H1 (cell line): ENCODE data around the gene APPL2. TPM values are rescaled to one million over a fixed set of nuclear protein-coding genes. Genes with fewer than 3 reads are reported as not detected.

Experiments used
- CTCF ChIA-PET: fragments of 300-600 bp; sonication (Branson Sonifier 250); formaldehyde crosslinking; loops from one replicate; lab custom pipeline; 2021; ENCODE audit not compliant: partially characterized antibody; lab: Charles Lee
- POLR2A ChIA-PET: fragments of 300-600 bp; sonication (Branson Sonifier 250); formaldehyde crosslinking; loops from one replicate; lab custom pipeline; 2021; ENCODE audit warnings: inconsistent platforms; ENCODE audit not compliant: partially characterized antibody; lab: Charles Lee
- DNase-seq, 2 experiments: peaks; one replicate each; pipeline versions ENCODE4 v3.0.0 to v3.0.0-alpha.2; 2010 to 2022; ENCODE audit warnings: low spot score in 2 of 2, low read depth in 1 of 2, mixed read lengths in 1 of 2
- FAIRE-seq: peaks from 2 replicates; lab custom pipeline; 2011; peaks lifted over from hg19 to GRCh38; lab: Jason Lieb, UNC
- H2AFZ ChIP-seq: 2 replicates; pipeline ENCODE4 v1.8.1; 2012; ENCODE audit warnings: low read length, inconsistent platforms
- H2AK5ac ChIP-seq: 2 replicates; pipeline ENCODE4 v1.6.1; 2013; ENCODE audit warnings: low read depth, low read length
- H2BK120ac ChIP-seq: replicated peaks from 2 replicates; pipeline ENCODE3; 2013; ENCODE audit warnings: low read depth, low read length, inconsistent platforms
- H2BK12ac ChIP-seq: 2 replicates; pipeline ENCODE4 v1.6.1; 2013; ENCODE audit warnings: low read depth, low read length
- H2BK15ac ChIP-seq: 2 replicates; pipeline ENCODE4 v1.6.1; 2013; ENCODE audit warnings: low read length
- H2BK20ac ChIP-seq: 2 replicates; pipeline ENCODE4 v1.6.1; 2013; ENCODE audit warnings: low read length
- H2BK5ac ChIP-seq: 2 replicates; pipeline ENCODE4 v1.6.1; 2013; ENCODE audit warnings: low read depth, low read length
- H3K14ac ChIP-seq: 2 replicates; pipeline ENCODE4 v1.6.1; 2013; ENCODE audit warnings: inconsistent platforms; ENCODE audit not compliant: insufficient read length
- H3K18ac ChIP-seq: 2 replicates; pipeline ENCODE4 v1.6.1; 2013; ENCODE audit warnings: low read length; ENCODE audit errors: extremely low read depth
- H3K23ac ChIP-seq: 2 replicates; pipeline ENCODE4 v1.6.1; 2013; ENCODE audit warnings: inconsistent platforms; ENCODE audit not compliant: insufficient read length
- H3K23me2 ChIP-seq: 2 replicates; pipeline ENCODE4 v1.6.1; 2013; ENCODE audit warnings: low read depth, low read length
- H3K27ac ChIP-seq: 2 replicates; pipeline ENCODE4 v1.6.1; 2011; ENCODE audit warnings: low read depth, low read length, inconsistent platforms
- H3K27me3 ChIP-seq, 4 experiments: replicated peaks in 1 of 4; 1 replicate in 1 of 4; 2 replicates in 3 of 4; pipeline versions ENCODE4 v1.6.1 to v1.8.1; 2011 to 2013; ENCODE audit warnings: low read length in 3 of 4, mild to moderate bottlenecking in 3 of 4, inconsistent platforms in 2 of 4, mixed read lengths in 2 of 4, moderate library complexity in 1 of 4; ENCODE audit not compliant: control insufficient read depth in 3 of 4, insufficient read depth in 3 of 4; ENCODE audit errors: extremely low read depth in 1 of 4
- H3K36me3 ChIP-seq, 4 experiments: 2 replicates each; pipeline versions ENCODE4 v1.6.1 to v1.8.1; 2011 to 2013; ENCODE audit warnings: mild to moderate bottlenecking in 4 of 4, low read length in 3 of 4, moderate library complexity in 2 of 4, control low read depth in 1 of 4, inconsistent platforms in 1 of 4; ENCODE audit not compliant: insufficient read depth in 4 of 4, control insufficient read depth in 2 of 4
- H3K4ac ChIP-seq: replicated peaks from 2 replicates; pipeline ENCODE3; 2013; ENCODE audit warnings: low read length, low read depth, mixed read lengths, inconsistent platforms; ENCODE audit not compliant: insufficient read length
- H3K4me1 ChIP-seq, 4 experiments: replicated peaks in 1 of 4; 1 replicate in 1 of 4; 2 replicates in 3 of 4; pipeline versions ENCODE4 v1.6.1 to v1.8.1; 2011 to 2013; ENCODE audit warnings: low read length in 3 of 4, inconsistent platforms in 2 of 4, mixed read lengths in 1 of 4; ENCODE audit not compliant: insufficient read depth in 4 of 4, control insufficient read depth in 3 of 4
- H3K4me2 ChIP-seq, 2 experiments: 2 replicates each; pipeline versions ENCODE4 v1.6.1 to v1.8.1; 2011 to 2013; ENCODE audit warnings: low read depth in 2 of 2, low read length in 2 of 2, control low read depth in 1 of 2, inconsistent platforms in 1 of 2, mild to moderate bottlenecking in 1 of 2; ENCODE audit not compliant: insufficient read depth in 1 of 2
- H3K4me3 ChIP-seq, 4 experiments: fragments of 200-600, 300-600 bp in 1 of 4; sonication (generic), shearing (Covaris generic), sonication (Bioruptor Twin) in 1 of 4; 2 replicates each; pipeline versions ENCODE4 v1.5.1 to v1.8.1; 2011 to 2016; ENCODE audit warnings: low read length in 4 of 4, low read depth in 3 of 4, control low read depth in 2 of 4, inconsistent platforms in 2 of 4, mild to moderate bottlenecking in 2 of 4, mixed read lengths in 1 of 4, moderate library complexity in 1 of 4; ENCODE audit not compliant: insufficient read depth in 2 of 4; ENCODE audit errors: extremely low read depth in 1 of 4
- H3K56ac ChIP-seq: replicated peaks from 2 replicates; pipeline ENCODE3; 2013; ENCODE audit warnings: low read depth, mild to moderate bottlenecking, mixed read lengths, low read length, inconsistent platforms; ENCODE audit not compliant: insufficient read length
- H3K79me1 ChIP-seq: 2 replicates; pipeline ENCODE4 v1.6.1; 2013; ENCODE audit warnings: low read depth, low read length, control low read depth
- H3K79me2 ChIP-seq, 2 experiments: 2 replicates each; pipeline versions ENCODE4 v1.6.1 to v1.8.1; 2012 to 2013; ENCODE audit warnings: low read length in 2 of 2, mild to moderate bottlenecking in 2 of 2, inconsistent platforms in 1 of 2; ENCODE audit not compliant: insufficient read depth in 2 of 2, control insufficient read depth in 1 of 2
- H3K9ac ChIP-seq, 4 experiments: replicated peaks in 1 of 4; 1 replicate in 1 of 4; 2 replicates in 3 of 4; pipeline versions ENCODE4 v1.6.1 to v1.8.1; 2011 to 2013; ENCODE audit warnings: low read depth in 3 of 4, low read length in 3 of 4, control low read depth in 2 of 4, mild to moderate bottlenecking in 2 of 4, moderate library complexity in 2 of 4, inconsistent platforms in 1 of 4; ENCODE audit errors: extremely low read depth in 1 of 4
- H3K9me3 ChIP-seq, 2 experiments: 2 replicates each; pipeline versions ENCODE4 v1.6.1 to v1.8.1; 2012 to 2013; ENCODE audit warnings: mild to moderate bottlenecking in 2 of 2, moderate library complexity in 2 of 2, control low read depth in 1 of 2, inconsistent platforms in 1 of 2, low read depth in 1 of 2, low read length in 1 of 2, mixed read lengths in 1 of 2; ENCODE audit not compliant: insufficient read depth in 2 of 2
- H4K20me1 ChIP-seq, 2 experiments: replicated peaks in 1 of 2; 2 replicates each; pipeline versions ENCODE3 to v1.8.1; 2011 to 2013; ENCODE audit warnings: inconsistent platforms in 2 of 2, low read length in 2 of 2, mild to moderate bottlenecking in 1 of 2; ENCODE audit not compliant: insufficient read depth in 2 of 2, control insufficient read depth in 1 of 2
- H4K5ac ChIP-seq: 2 replicates; pipeline ENCODE4 v1.6.1; 2013; ENCODE audit warnings: low read length, low read depth, mixed read lengths, inconsistent platforms; ENCODE audit not compliant: insufficient read length
- H4K8ac ChIP-seq: 2 replicates; pipeline ENCODE4 v1.8.0; 2013; ENCODE audit warnings: mild to moderate bottlenecking, moderate library complexity, low read length, inconsistent platforms; ENCODE audit not compliant: insufficient read depth; ENCODE audit errors: extremely low read depth
- H4K91ac ChIP-seq: replicated peaks from 2 replicates; pipeline ENCODE3; 2013; ENCODE audit warnings: low read length, mixed read lengths, inconsistent platforms; ENCODE audit not compliant: insufficient read length
- ATF2 ChIP-seq: IDR thresholded peaks from 2 replicates; pipeline ENCODE4 v1.6.1; 2012; ENCODE audit warnings: low read length, inconsistent platforms
- CBX8 ChIP-seq: fragments of 300-800, 300-1000 bp; sonication (generic); IDR thresholded peaks from 2 replicates; pipeline ENCODE4 v1.7.1; 2016; ENCODE audit warnings: low read depth, low read length, borderline replicate concordance
- CEBPB ChIP-seq: IDR thresholded peaks from 2 replicates; pipeline ENCODE4 v1.6.1; 2012; ENCODE audit warnings: low read depth, low read length
- CTBP2 ChIP-seq: IDR thresholded peaks from 2 replicates; pipeline ENCODE4 v1.7.0; 2011; ENCODE audit warnings: borderline replicate concordance, mild to moderate bottlenecking, moderate library complexity, mixed read lengths, low read length; ENCODE audit not compliant: insufficient read depth, insufficient read length
- CTCF ChIP-seq, 3 experiments: IDR thresholded peaks; 1 replicate in 2 of 3; 2 replicates in 1 of 3; pipeline versions ENCODE4 v1.5.1 to v1.6.1; 2011; ENCODE audit warnings: low read length in 3 of 3, mild to moderate bottlenecking in 3 of 3, inconsistent platforms in 2 of 3, low read depth in 1 of 3, moderate library complexity in 1 of 3; ENCODE audit not compliant: insufficient read depth in 1 of 3; ENCODE audit errors: control extremely low read depth in 1 of 3
- EGR1 ChIP-seq: IDR thresholded peaks from 2 replicates; pipeline ENCODE4 v1.6.1; 2011; ENCODE audit warnings: low read depth, low read length, borderline replicate concordance
- KDM4A ChIP-seq: IDR thresholded peaks from one replicate; pipeline ENCODE4 v1.7.1; 2012; ENCODE audit warnings: low read depth, mild to moderate bottlenecking, moderate library complexity, low read length, inconsistent platforms; ENCODE audit not compliant: severe bottlenecking
- NANOG ChIP-seq: IDR thresholded peaks from 2 replicates; pipeline ENCODE4 v1.6.1; 2011; ENCODE audit warnings: low read length, low read depth, mild to moderate bottlenecking, inconsistent platforms; ENCODE audit not compliant: insufficient read depth, poor library complexity, severe bottlenecking
- RAD21 ChIP-seq, 2 experiments: IDR thresholded peaks in 1 of 2; conservative IDR thresholded peaks in 1 of 2; 2 replicates each; pipeline ENCODE4 v1.6.1; 2011; ENCODE audit warnings: low read depth in 2 of 2, low read length in 2 of 2, improper control_type of control experiment in 1 of 2, inconsistent platforms in 1 of 2, mild to moderate bottlenecking in 1 of 2, moderate library complexity in 1 of 2
- WGBS, 2 experiments: shearing (Covaris generic) in 1 of 2; methylation state at CpG; one replicate each; pipeline versions ENCODE4 v1.1.6 to v1.1.7; 2013 to 2015; ENCODE audit warnings: low lambda C conversion rate in 2 of 2, mixed read lengths in 2 of 2, inconsistent platforms in 1 of 2, low coverage in 1 of 2, missing lambda C conversion rate in 1 of 2; ENCODE audit not compliant: insufficient replicate concordance in 2 of 2, insufficient coverage in 1 of 2, insufficient read length in 1 of 2; ENCODE audit errors: extremely low coverage in 1 of 2, missing lambda C conversion rate in 1 of 2; 5-methylcytosine and 5-hydroxymethylcytosine counted together
- polyA plus RNA-seq, 7 experiments: library from polyadenylated mRNA; depleted of rRNA in 3 of 7; stranded (reverse) in 5 of 7; unstranded in 2 of 7; fragments of >200 nt in 5 of 7; fragments of 200-250 nt in 2 of 7; gene quantifications; 1 replicate in 5 of 7; 2 replicates in 1 of 7; 4 replicates in 1 of 7; pipeline versions ENCODE4 v1.2.1 to v1.2.3, GENCODE V29; 2011 to 2013; ENCODE audit warnings: missing spikeins in 2 of 7, mixed read lengths in 2 of 7
- total RNA-seq: library from RNA; stranded (reverse); fragmentation: NEBNext Ultra II Directional; extraction: Animal tissue kit (Norgen Biotek cat#: 25700); gene quantifications from 2 replicates; pipeline ENCODE4 v1.2.1, GENCODE V29; 2021

APPL2 gene
- total and polyA plus RNA-seq, 2 of the 8 experiments (the other 6 are each of a cell fraction or from before 2014, with no cell fraction given), result 8.9 to 22.9 TPM

- Histone ChIP-seq H3K4me3 (no peak overlapping the region), H3K56ac (no peak overlapping the region), H4K5ac (no peak overlapping the region), H3K79me1 (no peaks in the 10 kb centered on the region), H3K4ac (no peak overlapping the region), H3K9me3 (peaks cover 14 to 15% of the 10 kb centered on the region in 2 experiments), H3K18ac (no peak overlapping the region), H3K36me3 (peaks cover 0 to 3% (median 0%) of the 10 kb centered on the region in 4 experiments; a peak in 1 of 8 replicates), H3K27me3 (no peaks in the 10 kb centered on the region), H3K4me1 (no peaks in the 10 kb centered on the region), H3K23ac (no peak overlapping the region), H2AFZ (no peak overlapping the region), H3K79me2 (no peaks in the 10 kb centered on the region), H3K27ac (no peak overlapping the region), H3K4me2 (no peak overlapping the region), H3K9ac (no peak overlapping the region), H4K91ac (no peak overlapping the region), H4K20me1 (no peaks in the 10 kb centered on the region), H2BK5ac (no peak overlapping the region), H2BK20ac (no peak overlapping the region), H2BK15ac (no peak overlapping the region), H3K14ac (no peak overlapping the region), H3K23me2 (no peaks in the 10 kb centered on the region), H4K8ac (no peak overlapping the region), H2BK120ac (no peak overlapping the region), H2BK12ac (no peak overlapping the region), H2AK5ac (no peak overlapping the region)
- DNase-seq, result no peak
- no peak for FAIRE-seq
- WGBS, 2 experiments, result 93% methylated on average over 4 of the region's 4 CpGs; no CpG with 5 or more reads in 1 of the 2 experiments
- ChIA-PET CTCF (no interaction called here), POLR2A (no interaction called here)
- TF ChIP-seq CBX8 (no peak), EGR1 (no peak), CEBPB (no peak), KDM4A (no peak), ATF2 (no peak), RAD21 (IDR thresholded peaks at IDR 0.05 in 1 of 2, conservative IDR thresholded peaks at IDR 0.05 in 1 of 2; ENCODE audit: low read depth in 2 of 2, low read length in 2 of 2) (no peak), NANOG (no peak), CTCF (IDR thresholded peaks at IDR 0.05; ENCODE audit: control extremely low read depth in 1 of 3, insufficient read depth in 1 of 3, low read depth in 1 of 3, low read length in 3 of 3) (no peak), CTBP2 (no peak)
These were observed 9.3 kb upstream of the APPL2 start for GRCh38 chr12:105245291-105245690.
